H1 (cell line): Measurements from ENCODE around the gene ALK. TPM values are rescaled to one million over a fixed set of nuclear protein-coding genes. Genes with fewer than 3 reads are reported as not detected.

ENCODE experiments used
- CTCF ChIA-PET: fragments of 300-600 bp; sonication (Branson Sonifier 250); formaldehyde crosslinking; loops from one replicate; lab custom pipeline; 2021; ENCODE audit not compliant: partially characterized antibody; lab: Charles Lee
- POLR2A ChIA-PET: fragments of 300-600 bp; sonication (Branson Sonifier 250); formaldehyde crosslinking; loops from one replicate; lab custom pipeline; 2021; ENCODE audit warnings: inconsistent platforms; ENCODE audit not compliant: partially characterized antibody; lab: Charles Lee
- DNase-seq, 2 experiments: peaks; one replicate each; pipeline versions ENCODE4 v3.0.0 to v3.0.0-alpha.2; 2010 to 2022; ENCODE audit warnings: low spot score in 2 of 2, low read depth in 1 of 2, mixed read lengths in 1 of 2
- FAIRE-seq: peaks from 2 replicates; lab custom pipeline; 2011; peaks lifted over from hg19 to GRCh38; lab: Jason Lieb, UNC
- H2AFZ ChIP-seq: 2 replicates; pipeline ENCODE4 v1.8.1; 2012; ENCODE audit warnings: low read length, inconsistent platforms
- H2AK5ac ChIP-seq: 2 replicates; pipeline ENCODE4 v1.6.1; 2013; ENCODE audit warnings: low read depth, low read length
- H2BK120ac ChIP-seq: replicated peaks from 2 replicates; pipeline ENCODE3; 2013; ENCODE audit warnings: low read depth, low read length, inconsistent platforms
- H2BK12ac ChIP-seq: 2 replicates; pipeline ENCODE4 v1.6.1; 2013; ENCODE audit warnings: low read depth, low read length
- H2BK15ac ChIP-seq: 2 replicates; pipeline ENCODE4 v1.6.1; 2013; ENCODE audit warnings: low read length
- H2BK20ac ChIP-seq: 2 replicates; pipeline ENCODE4 v1.6.1; 2013; ENCODE audit warnings: low read length
- H2BK5ac ChIP-seq: 2 replicates; pipeline ENCODE4 v1.6.1; 2013; ENCODE audit warnings: low read depth, low read length
- H3K14ac ChIP-seq: 2 replicates; pipeline ENCODE4 v1.6.1; 2013; ENCODE audit warnings: inconsistent platforms; ENCODE audit not compliant: insufficient read length
- H3K18ac ChIP-seq: 2 replicates; pipeline ENCODE4 v1.6.1; 2013; ENCODE audit warnings: low read length; ENCODE audit errors: extremely low read depth
- H3K23ac ChIP-seq: 2 replicates; pipeline ENCODE4 v1.6.1; 2013; ENCODE audit warnings: inconsistent platforms; ENCODE audit not compliant: insufficient read length
- H3K23me2 ChIP-seq: 2 replicates; pipeline ENCODE4 v1.6.1; 2013; ENCODE audit warnings: low read depth, low read length
- H3K27ac ChIP-seq: 2 replicates; pipeline ENCODE4 v1.6.1; 2011; ENCODE audit warnings: low read depth, low read length, inconsistent platforms
- H3K27me3 ChIP-seq, 4 experiments: replicated peaks in 1 of 4; 1 replicate in 1 of 4; 2 replicates in 3 of 4; pipeline versions ENCODE4 v1.6.1 to v1.8.1; 2011 to 2013; ENCODE audit warnings: low read length in 3 of 4, mild to moderate bottlenecking in 3 of 4, inconsistent platforms in 2 of 4, mixed read lengths in 2 of 4, moderate library complexity in 1 of 4; ENCODE audit not compliant: control insufficient read depth in 3 of 4, insufficient read depth in 3 of 4; ENCODE audit errors: extremely low read depth in 1 of 4
- H3K36me3 ChIP-seq, 4 experiments: 2 replicates each; pipeline versions ENCODE4 v1.6.1 to v1.8.1; 2011 to 2013; ENCODE audit warnings: mild to moderate bottlenecking in 4 of 4, low read length in 3 of 4, moderate library complexity in 2 of 4, control low read depth in 1 of 4, inconsistent platforms in 1 of 4; ENCODE audit not compliant: insufficient read depth in 4 of 4, control insufficient read depth in 2 of 4
- H3K4ac ChIP-seq: replicated peaks from 2 replicates; pipeline ENCODE3; 2013; ENCODE audit warnings: low read length, low read depth, mixed read lengths, inconsistent platforms; ENCODE audit not compliant: insufficient read length
- H3K4me1 ChIP-seq, 4 experiments: replicated peaks in 1 of 4; 1 replicate in 1 of 4; 2 replicates in 3 of 4; pipeline versions ENCODE4 v1.6.1 to v1.8.1; 2011 to 2013; ENCODE audit warnings: low read length in 3 of 4, inconsistent platforms in 2 of 4, mixed read lengths in 1 of 4; ENCODE audit not compliant: insufficient read depth in 4 of 4, control insufficient read depth in 3 of 4
- H3K4me2 ChIP-seq, 2 experiments: 2 replicates each; pipeline versions ENCODE4 v1.6.1 to v1.8.1; 2011 to 2013; ENCODE audit warnings: low read depth in 2 of 2, low read length in 2 of 2, control low read depth in 1 of 2, inconsistent platforms in 1 of 2, mild to moderate bottlenecking in 1 of 2; ENCODE audit not compliant: insufficient read depth in 1 of 2
- H3K4me3 ChIP-seq, 4 experiments: fragments of 200-600, 300-600 bp in 1 of 4; sonication (generic), shearing (Covaris generic), sonication (Bioruptor Twin) in 1 of 4; 2 replicates each; pipeline versions ENCODE4 v1.5.1 to v1.8.1; 2011 to 2016; ENCODE audit warnings: low read length in 4 of 4, low read depth in 3 of 4, control low read depth in 2 of 4, inconsistent platforms in 2 of 4, mild to moderate bottlenecking in 2 of 4, mixed read lengths in 1 of 4, moderate library complexity in 1 of 4; ENCODE audit not compliant: insufficient read depth in 2 of 4; ENCODE audit errors: extremely low read depth in 1 of 4
- H3K56ac ChIP-seq: replicated peaks from 2 replicates; pipeline ENCODE3; 2013; ENCODE audit warnings: low read depth, mild to moderate bottlenecking, mixed read lengths, low read length, inconsistent platforms; ENCODE audit not compliant: insufficient read length
- H3K79me1 ChIP-seq: 2 replicates; pipeline ENCODE4 v1.6.1; 2013; ENCODE audit warnings: low read depth, low read length, control low read depth
- H3K79me2 ChIP-seq, 2 experiments: 2 replicates each; pipeline versions ENCODE4 v1.6.1 to v1.8.1; 2012 to 2013; ENCODE audit warnings: low read length in 2 of 2, mild to moderate bottlenecking in 2 of 2, inconsistent platforms in 1 of 2; ENCODE audit not compliant: insufficient read depth in 2 of 2, control insufficient read depth in 1 of 2
- H3K9ac ChIP-seq, 4 experiments: replicated peaks in 1 of 4; 1 replicate in 1 of 4; 2 replicates in 3 of 4; pipeline versions ENCODE4 v1.6.1 to v1.8.1; 2011 to 2013; ENCODE audit warnings: low read depth in 3 of 4, low read length in 3 of 4, control low read depth in 2 of 4, mild to moderate bottlenecking in 2 of 4, moderate library complexity in 2 of 4, inconsistent platforms in 1 of 4; ENCODE audit errors: extremely low read depth in 1 of 4
- H3K9me3 ChIP-seq, 2 experiments: 2 replicates each; pipeline versions ENCODE4 v1.6.1 to v1.8.1; 2012 to 2013; ENCODE audit warnings: mild to moderate bottlenecking in 2 of 2, moderate library complexity in 2 of 2, control low read depth in 1 of 2, inconsistent platforms in 1 of 2, low read depth in 1 of 2, low read length in 1 of 2, mixed read lengths in 1 of 2; ENCODE audit not compliant: insufficient read depth in 2 of 2
- H4K20me1 ChIP-seq, 2 experiments: replicated peaks in 1 of 2; 2 replicates each; pipeline versions ENCODE3 to v1.8.1; 2011 to 2013; ENCODE audit warnings: inconsistent platforms in 2 of 2, low read length in 2 of 2, mild to moderate bottlenecking in 1 of 2; ENCODE audit not compliant: insufficient read depth in 2 of 2, control insufficient read depth in 1 of 2
- H4K5ac ChIP-seq: 2 replicates; pipeline ENCODE4 v1.6.1; 2013; ENCODE audit warnings: low read length, low read depth, mixed read lengths, inconsistent platforms; ENCODE audit not compliant: insufficient read length
- H4K8ac ChIP-seq: 2 replicates; pipeline ENCODE4 v1.8.0; 2013; ENCODE audit warnings: mild to moderate bottlenecking, moderate library complexity, low read length, inconsistent platforms; ENCODE audit not compliant: insufficient read depth; ENCODE audit errors: extremely low read depth
- H4K91ac ChIP-seq: replicated peaks from 2 replicates; pipeline ENCODE3; 2013; ENCODE audit warnings: low read length, mixed read lengths, inconsistent platforms; ENCODE audit not compliant: insufficient read length
- ASH2L ChIP-seq: fragments of 200-600, 300-600 bp; sonication (generic); IDR thresholded peaks from one replicate; pipeline ENCODE4 v1.7.1; 2017; ENCODE audit warnings: low read length
- CBX5 ChIP-seq: fragments of 300-800, 300-1000 bp; sonication (generic); IDR thresholded peaks from 2 replicates; pipeline ENCODE4 v1.7.1; 2016; ENCODE audit warnings: antibody characterized with exemption, low read length, low read depth
- CEBPB ChIP-seq: IDR thresholded peaks from 2 replicates; pipeline ENCODE4 v1.6.1; 2012; ENCODE audit warnings: low read depth, low read length
- CHD1 ChIP-seq: IDR thresholded peaks from 2 replicates; pipeline ENCODE4 v1.6.1; 2012; ENCODE audit warnings: low read depth, low read length, improper control_type of control experiment
- EGR1 ChIP-seq: IDR thresholded peaks from 2 replicates; pipeline ENCODE4 v1.6.1; 2011; ENCODE audit warnings: low read depth, low read length, borderline replicate concordance
- EZH2 ChIP-seq: fragments of 200-600 bp; sonication (generic); IDR thresholded peaks from 2 replicates; pipeline ENCODE4 v1.7.1; 2012; ENCODE audit warnings: low read depth, mild to moderate bottlenecking, moderate library complexity, low read length, inconsistent platforms; ENCODE audit not compliant: severe bottlenecking
- GABPA ChIP-seq: IDR thresholded peaks from 2 replicates; pipeline ENCODE4 v1.6.1; 2011; ENCODE audit warnings: mild to moderate bottlenecking, low read length, moderate library complexity, borderline replicate concordance; ENCODE audit not compliant: insufficient read depth
- GTF2F1 ChIP-seq: IDR thresholded peaks from 2 replicates; pipeline ENCODE4 v1.6.1; 2012; ENCODE audit warnings: low read depth, low read length, improper control_type of control experiment, borderline replicate concordance
- JUND ChIP-seq: IDR thresholded peaks from 2 replicates; pipeline ENCODE4 v1.6.1; 2011; ENCODE audit warnings: mild to moderate bottlenecking, improper control_type of control experiment, low read length
- KDM1A ChIP-seq: fragments of 200-600, 300-600 bp; sonication (generic); IDR thresholded peaks from 2 replicates; pipeline ENCODE4 v1.7.1; 2016; ENCODE audit warnings: mild to moderate bottlenecking, low read length, borderline replicate concordance
- KDM4A ChIP-seq: IDR thresholded peaks from one replicate; pipeline ENCODE4 v1.7.1; 2012; ENCODE audit warnings: low read depth, mild to moderate bottlenecking, moderate library complexity, low read length, inconsistent platforms; ENCODE audit not compliant: severe bottlenecking
- KDM5A ChIP-seq: fragments of 200-600 bp; IDR thresholded peaks from 2 replicates; pipeline ENCODE4 v1.7.1; 2012; ENCODE audit warnings: mild to moderate bottlenecking, low read length, inconsistent platforms, mixed read lengths
- RXRA ChIP-seq: IDR thresholded peaks from 2 replicates; pipeline ENCODE4 v1.6.1; 2011; ENCODE audit warnings: low read depth, mild to moderate bottlenecking, low read length, moderate library complexity; ENCODE audit not compliant: insufficient read depth
- SP1 ChIP-seq: IDR thresholded peaks from 2 replicates; pipeline ENCODE4 v1.6.1; 2011; ENCODE audit warnings: low read depth, low read length
- SP4 ChIP-seq: IDR thresholded peaks from 2 replicates; pipeline ENCODE4 v1.6.1; 2012; ENCODE audit warnings: low read length, inconsistent platforms
- TAF1 ChIP-seq: IDR thresholded peaks from 2 replicates; pipeline ENCODE4 v1.6.1; 2011; ENCODE audit warnings: mild to moderate bottlenecking, low read depth, low read length
- WGBS, 2 experiments: shearing (Covaris generic) in 1 of 2; methylation state at CpG; one replicate each; pipeline versions ENCODE4 v1.1.6 to v1.1.7; 2013 to 2015; ENCODE audit warnings: low lambda C conversion rate in 2 of 2, mixed read lengths in 2 of 2, inconsistent platforms in 1 of 2, low coverage in 1 of 2, missing lambda C conversion rate in 1 of 2; ENCODE audit not compliant: insufficient replicate concordance in 2 of 2, insufficient coverage in 1 of 2, insufficient read length in 1 of 2; ENCODE audit errors: extremely low coverage in 1 of 2, missing lambda C conversion rate in 1 of 2; 5-methylcytosine and 5-hydroxymethylcytosine counted together
- polyA plus RNA-seq, 7 experiments: library from polyadenylated mRNA; depleted of rRNA in 3 of 7; stranded (reverse) in 5 of 7; unstranded in 2 of 7; fragments of >200 nt in 5 of 7; fragments of 200-250 nt in 2 of 7; gene quantifications; 1 replicate in 5 of 7; 2 replicates in 1 of 7; 4 replicates in 1 of 7; pipeline versions ENCODE4 v1.2.1 to v1.2.3, GENCODE V29; 2011 to 2013; ENCODE audit warnings: missing spikeins in 2 of 7, mixed read lengths in 2 of 7
- total RNA-seq: library from RNA; stranded (reverse); fragmentation: NEBNext Ultra II Directional; extraction: Animal tissue kit (Norgen Biotek cat#: 25700); gene quantifications from 2 replicates; pipeline ENCODE4 v1.2.1, GENCODE V29; 2021

The ALK gene
- total and polyA plus RNA-seq, 2 of the 8 experiments (the other 6 are each of a cell fraction or from before 2014, with no cell fraction given), result 0.02 to 0.09 TPM

GRCh38 chr2:29760008-29760407, 161.4 kb downstream of the ALK start:
- no peak overlapping the region for H3K23ac ChIP-seq
- POLR2A ChIA-PET, result no interaction called here
- no peaks in the 10 kb centered on the region for H3K23me2 ChIP-seq
- no peak overlapping the region for H3K9ac ChIP-seq
- no peak overlapping the region for H2BK12ac ChIP-seq
- H2BK20ac ChIP-seq, result no peak overlapping the region
- H3K4me2 ChIP-seq, result no peak overlapping the region
- no peaks in the 10 kb centered on the region for H4K20me1 ChIP-seq
- no peak overlapping the region for H2BK5ac ChIP-seq
- H3K4ac ChIP-seq, result no peak overlapping the region
- H3K14ac ChIP-seq, result no peak overlapping the region
- no peaks in the 10 kb centered on the region for H3K79me1 ChIP-seq
- no peak overlapping the region for H2BK120ac ChIP-seq
- H3K56ac ChIP-seq, result no peak overlapping the region
- no peak overlapping the region for H3K27ac ChIP-seq
- no peak overlapping the region for H2AK5ac ChIP-seq
- WGBS, 2 experiments, result 93% methylated on average over 3 of the region's 3 CpGs; no CpG with 5 or more reads in 1 of the 2 experiments
- no peak overlapping the region for H4K8ac ChIP-seq
- H3K79me2 ChIP-seq, result no peaks in the 10 kb centered on the region
- no peaks in the 10 kb centered on the region for H3K4me1 ChIP-seq
- no peak overlapping the region for H2AFZ ChIP-seq
- no peaks in the 10 kb centered on the region for H3K9me3 ChIP-seq
- peaks cover 0 to 2% (median 0%) of the 10 kb centered on the region in 4 experiments; a peak in 3 of 7 replicates for H3K27me3 ChIP-seq
- CTCF ChIA-PET, result no interaction called here
- DNase-seq (no peak), FAIRE-seq (no peak)
- H2BK15ac ChIP-seq, result no peak overlapping the region
- H4K5ac ChIP-seq, result no peak overlapping the region
- H3K18ac ChIP-seq, result no peak overlapping the region
- H3K36me3 ChIP-seq, result no peaks in the 10 kb centered on the region
- H3K4me3 ChIP-seq, result no peak overlapping the region
- no peak overlapping the region for H4K91ac ChIP-seq
- no peak for TF ChIP-seq JUND
- TF ChIP-seq ASH2L, result no peak
- TF ChIP-seq TAF1, result no peak
- TF ChIP-seq KDM5A, result no peak
- no peak for TF ChIP-seq SP1
- TF ChIP-seq RXRA, result no peak
- TF ChIP-seq EGR1, result no peak
- TF ChIP-seq GTF2F1, result no peak
- TF ChIP-seq CBX5, result no peak
- no peak for TF ChIP-seq CHD1
- TF ChIP-seq KDM4A, result no peak
- TF ChIP-seq EZH2, result no peak
- no peak for TF ChIP-seq GABPA
- TF ChIP-seq CEBPB, result no peak
- TF ChIP-seq SP4, result no peak
- no peak for TF ChIP-seq KDM1A
